Stimulated activated CD8-positive, alpha-beta memory T cell treated with anti-CD3 and anti-CD28 coated beads, Interleukin-15, amount 100 ng/mL, for 24 hours (primary cell): Measurements from ENCODE around the gene EPHA2.
"Not testable (repeated sequence)": the region's sequence is repeated elsewhere in the genome, so short reads cannot be mapped to it uniquely, and the experiment has no call there.

Experiments used
- DNase-seq: peaks from one replicate; pipeline ENCODE4 v3.0.0-alpha.2; 2020; ENCODE audit warnings: low read depth

EPHA2 gene

DNA sequence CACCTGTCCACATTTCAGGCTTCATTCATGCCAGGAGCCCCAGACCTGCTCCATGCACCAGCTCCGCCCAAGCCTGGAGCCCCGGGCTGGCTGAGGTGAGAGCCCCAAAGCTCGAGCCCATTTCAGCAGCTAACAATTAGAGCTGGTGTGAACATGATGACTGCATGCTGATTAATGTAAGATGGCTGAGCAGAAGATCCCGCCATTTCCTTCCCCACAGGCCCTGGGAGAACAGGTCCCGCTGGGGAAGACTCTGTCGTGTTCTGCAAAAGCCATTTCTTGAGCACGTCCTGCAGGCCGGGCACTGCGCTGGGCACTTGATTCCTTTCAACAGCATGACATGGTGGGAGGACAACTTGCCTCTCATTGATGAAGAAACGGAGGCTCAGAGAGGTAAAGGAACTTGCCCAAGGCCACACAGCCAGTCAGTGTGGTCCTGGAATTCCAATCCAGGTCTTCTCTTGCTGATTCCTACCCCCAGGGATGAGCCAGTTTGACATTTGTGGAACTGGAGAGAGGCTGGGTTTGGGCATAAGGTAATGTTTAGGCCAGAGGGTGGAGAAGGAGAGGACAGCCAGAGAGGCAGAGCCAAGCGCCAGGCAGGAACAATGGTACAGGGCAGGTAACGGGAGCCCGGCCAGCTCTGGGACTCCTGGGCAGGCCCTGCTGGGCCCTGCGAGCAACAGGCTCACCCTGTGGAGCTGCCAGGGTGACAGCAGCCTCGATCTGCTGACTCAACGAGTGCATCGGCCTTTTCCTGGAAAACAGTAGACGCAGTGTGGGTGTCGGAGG is 28.1 kb upstream of the EPHA2 start:
- DNase-seq: no peak

DNA sequence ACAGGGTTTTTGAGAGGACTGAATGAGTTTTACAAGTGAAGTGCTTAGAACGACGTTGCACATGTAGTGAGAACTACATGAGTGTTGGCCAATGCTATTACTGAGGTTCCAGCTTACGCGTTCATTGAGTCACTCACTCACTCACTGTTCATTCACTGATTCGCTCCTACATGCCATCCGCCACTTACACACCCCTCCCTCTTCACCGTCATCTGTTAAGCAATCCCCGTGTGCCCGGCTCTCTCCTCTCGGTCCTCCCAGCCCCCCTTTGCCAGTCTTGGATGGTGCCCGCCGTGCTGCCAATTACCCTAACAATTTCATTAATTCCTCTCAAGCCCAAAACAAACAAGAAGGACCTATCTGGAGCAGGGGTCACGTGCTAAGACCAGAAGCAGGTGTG is 27.3 kb upstream of the EPHA2 start:
- DNase-seq: no peak

DNA sequence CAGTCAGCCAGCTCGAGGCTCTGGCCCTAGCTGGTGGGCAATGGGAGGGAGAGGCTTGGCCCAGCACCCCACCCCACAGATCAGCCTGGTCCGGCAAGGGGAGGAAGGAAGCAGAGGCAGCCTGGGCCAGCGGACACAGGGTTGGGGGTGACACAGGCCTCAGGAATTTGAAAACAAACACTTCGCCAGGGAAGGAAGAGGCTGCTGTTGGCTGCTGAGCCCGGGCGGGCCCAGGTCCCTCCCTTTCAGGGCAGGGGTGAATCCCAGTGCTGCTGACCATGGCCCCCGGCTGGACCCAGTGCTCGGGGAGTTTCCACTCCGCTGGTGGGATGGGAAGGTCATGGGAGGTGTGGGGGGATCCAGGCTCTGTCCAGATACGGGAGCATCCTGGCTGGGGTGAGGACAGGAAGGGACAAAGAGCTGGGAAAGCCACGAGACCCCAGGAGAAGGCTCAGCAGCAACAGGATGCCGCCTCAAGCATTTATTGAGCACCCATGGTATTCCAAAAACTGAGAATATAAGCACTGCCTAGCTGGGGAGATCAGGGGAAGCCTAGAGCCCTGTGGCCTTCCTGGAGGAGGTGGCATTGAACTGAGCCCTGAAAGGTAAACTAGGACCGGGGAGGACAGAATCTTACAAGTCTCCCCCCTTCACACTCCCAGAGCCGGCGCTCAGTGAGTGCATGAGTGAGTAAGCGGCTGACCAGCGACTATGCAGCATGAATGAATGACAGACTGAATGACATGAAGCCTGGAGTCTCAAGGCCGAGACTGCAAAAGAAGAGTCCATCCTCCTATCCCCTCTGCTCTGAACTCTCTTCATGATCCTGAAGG is 26.2 kb upstream of the EPHA2 start:
- no peak for DNase-seq

DNA sequence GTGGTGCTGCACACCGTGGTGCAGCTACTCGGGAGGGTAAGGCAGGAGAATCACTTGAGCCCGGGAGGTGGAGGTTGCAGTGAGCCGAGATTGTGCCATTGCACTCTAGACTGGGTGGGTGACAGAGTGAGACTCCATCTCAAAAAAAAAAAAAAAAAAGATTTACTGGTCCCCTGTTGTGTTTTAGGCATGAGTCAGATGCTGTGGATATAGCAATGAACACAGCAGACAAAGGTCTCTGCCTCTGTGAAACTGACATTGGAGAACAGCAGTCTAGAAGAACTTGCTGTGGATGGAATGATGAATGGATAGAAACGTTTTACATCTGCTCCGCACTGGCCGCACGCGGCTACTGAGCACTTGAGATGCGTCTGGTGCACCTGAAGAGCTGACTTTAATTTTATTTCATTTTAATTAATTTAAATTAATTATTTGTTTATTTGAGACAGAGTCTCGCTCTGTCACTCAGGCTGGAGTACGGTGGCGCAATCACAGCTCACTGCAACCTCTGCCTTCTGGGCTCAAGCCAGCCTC is 24.5 kb upstream of the EPHA2 start:
- no peak for DNase-seq

DNA sequence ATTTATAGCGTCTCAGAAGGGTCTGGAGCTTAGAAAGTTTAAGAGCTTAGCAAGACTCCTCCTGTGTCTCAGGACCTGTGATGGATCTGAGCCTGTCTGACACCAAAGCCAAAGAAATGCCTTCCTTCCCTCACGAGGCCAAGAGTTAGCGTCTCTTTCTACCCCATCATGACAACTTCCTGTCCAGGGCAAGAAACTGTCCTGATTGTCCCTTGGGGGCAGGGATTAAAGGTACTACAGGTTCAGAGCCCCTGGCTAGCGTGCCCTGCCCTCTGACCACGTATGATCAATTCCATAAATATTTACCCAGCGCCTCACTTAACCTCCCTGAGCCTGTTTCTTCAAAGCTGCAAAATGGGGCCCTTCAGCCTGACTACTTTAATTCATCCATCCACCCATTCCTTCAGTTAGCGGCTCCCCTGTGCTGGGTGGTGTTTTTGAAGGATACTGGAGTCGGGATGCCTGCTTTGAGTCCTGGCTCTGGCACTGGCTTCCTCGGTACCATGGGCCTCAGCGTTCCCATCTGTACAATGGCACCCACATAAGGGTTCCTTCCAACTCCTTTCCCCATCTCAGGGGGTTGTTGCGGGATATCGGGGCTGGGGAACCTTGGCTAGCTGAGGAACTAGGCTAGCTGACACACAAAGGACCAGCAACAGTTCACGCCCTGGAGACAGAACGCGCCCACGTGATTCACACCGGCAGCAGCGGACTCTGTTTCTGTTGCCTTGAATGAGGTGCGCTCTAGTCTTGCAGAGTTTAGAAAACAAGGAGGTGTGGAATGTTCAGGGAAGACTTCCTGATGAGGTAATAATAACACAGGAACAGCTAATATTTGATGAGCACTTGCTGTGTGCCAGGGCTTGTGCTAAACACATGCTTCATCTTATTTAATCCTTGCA is 23.0 kb upstream of the EPHA2 start:
- DNase-seq: no peak

DNA sequence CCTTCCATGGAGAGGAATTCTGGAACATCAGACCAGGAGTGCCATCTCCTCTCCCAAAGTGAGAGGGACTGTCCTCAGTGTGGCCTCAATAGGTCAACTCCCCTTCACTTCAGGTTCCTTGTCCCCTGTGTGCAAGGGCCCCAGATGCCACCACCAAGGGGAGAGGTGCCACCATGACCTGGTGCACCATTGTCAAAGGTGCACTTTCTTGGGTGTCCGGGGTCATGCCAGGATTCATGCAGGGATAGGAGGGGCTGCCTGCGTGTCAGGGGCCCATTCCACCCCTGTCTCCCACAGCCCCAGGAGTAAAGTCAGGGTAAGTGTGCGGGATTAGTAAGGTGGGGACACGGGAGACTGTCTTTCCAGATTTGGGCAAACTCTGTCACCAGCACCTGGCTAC is 21.4 kb upstream of the EPHA2 start:
- DNase-seq: no peak

DNA sequence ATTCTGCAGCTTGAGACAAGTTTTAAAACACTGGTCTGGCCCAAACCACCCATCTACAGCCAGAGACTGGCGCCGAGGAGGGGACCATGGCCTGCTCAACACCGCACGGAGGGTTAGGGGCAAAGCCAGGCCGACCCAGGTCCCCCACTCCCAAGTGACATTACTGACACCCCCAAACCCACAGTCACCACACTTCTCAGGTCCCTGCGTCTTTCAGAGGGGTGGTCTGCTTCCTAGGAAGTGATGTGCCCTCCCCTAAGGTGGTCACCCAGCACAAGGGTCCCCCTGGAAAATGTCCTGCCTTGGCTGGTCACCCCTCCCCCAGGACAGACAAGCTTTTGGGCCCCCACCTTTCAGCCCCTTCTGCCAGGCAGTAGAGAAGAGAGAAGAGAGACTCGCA is 20.8 kb upstream of the EPHA2 start:
- no peak for DNase-seq

DNA sequence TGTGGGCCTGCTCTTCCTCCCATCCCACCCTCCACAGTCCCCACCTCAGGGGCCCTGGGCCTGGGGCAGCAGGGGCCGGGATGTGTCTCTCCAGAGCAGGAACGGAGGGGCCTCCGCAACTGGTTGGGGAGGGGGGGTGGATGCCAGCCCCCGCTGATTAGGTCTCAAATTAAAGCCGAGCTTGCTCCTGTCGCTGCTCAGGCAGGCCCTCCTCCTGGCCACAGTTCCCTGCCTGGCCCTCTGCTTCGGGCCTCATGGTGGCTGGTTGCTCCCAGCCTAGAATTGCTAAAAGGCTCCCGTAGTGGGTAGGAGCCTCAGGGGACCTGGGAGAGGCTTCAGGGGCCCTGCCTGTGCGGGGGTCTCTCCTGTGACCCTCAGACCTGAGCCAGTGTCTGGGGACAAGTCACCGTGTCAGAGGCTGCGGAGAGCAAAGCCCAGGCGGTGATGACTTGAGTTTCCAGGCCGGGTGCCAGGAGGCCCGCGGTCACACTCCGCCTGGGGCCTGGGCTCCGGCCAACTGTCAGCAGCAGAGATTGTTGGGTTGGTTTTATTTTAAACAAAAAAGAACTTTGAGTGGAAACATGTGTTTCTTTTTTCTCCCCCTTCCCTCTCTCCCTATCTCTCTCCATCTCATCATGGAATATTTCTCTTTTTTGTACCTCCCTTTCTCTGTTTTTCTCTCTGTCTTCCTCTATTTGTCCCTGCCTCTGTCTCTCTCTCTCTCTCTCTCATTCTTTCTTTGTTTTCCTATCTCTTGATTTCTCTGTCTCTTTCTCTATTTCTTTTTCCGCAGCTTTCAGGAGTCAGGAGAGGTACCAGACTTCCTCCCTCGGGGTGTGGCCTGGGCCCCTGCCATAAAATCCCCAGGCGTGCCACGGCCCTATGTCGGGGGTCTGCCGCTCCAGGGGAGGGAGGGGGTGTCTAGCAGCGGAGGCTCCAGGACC is 20.0 kb upstream of the EPHA2 start:
- no peak for DNase-seq

DNA sequence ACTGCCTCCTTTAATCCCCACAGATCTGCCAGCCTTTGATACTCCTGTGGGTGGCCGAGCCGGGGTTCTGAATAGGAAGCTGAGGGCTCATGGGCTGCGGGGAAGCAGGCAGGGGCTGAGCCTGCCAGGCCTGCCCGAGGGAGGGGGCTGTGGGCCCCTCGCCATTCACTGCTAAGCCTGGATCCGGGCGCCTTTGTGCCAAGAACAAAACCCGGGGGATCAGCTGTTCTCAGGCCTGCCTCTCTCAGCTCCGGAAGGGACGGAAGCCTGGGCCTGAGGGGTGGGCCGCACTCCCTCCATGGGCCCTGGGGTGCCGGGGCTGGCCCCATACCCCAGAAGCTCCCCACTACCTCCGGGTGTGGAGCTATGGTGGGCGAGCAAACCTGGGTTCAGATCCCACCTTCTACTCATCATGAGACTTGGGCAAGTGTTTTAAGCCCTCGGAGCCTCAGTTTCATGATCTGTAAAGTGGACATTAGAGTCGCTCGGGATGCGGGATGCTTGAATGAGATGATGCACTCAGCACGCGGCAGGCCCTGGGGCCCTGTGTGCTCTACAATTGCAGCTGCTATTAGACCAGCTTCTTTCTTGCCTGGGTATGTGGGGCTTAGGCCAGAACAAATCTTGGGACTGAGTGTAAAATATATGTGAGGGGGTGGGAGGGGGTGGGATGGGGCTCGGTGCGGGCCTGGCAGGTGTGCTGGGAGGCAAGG is 19.2 kb upstream of the EPHA2 start:
- DNase-seq: no peak

DNA sequence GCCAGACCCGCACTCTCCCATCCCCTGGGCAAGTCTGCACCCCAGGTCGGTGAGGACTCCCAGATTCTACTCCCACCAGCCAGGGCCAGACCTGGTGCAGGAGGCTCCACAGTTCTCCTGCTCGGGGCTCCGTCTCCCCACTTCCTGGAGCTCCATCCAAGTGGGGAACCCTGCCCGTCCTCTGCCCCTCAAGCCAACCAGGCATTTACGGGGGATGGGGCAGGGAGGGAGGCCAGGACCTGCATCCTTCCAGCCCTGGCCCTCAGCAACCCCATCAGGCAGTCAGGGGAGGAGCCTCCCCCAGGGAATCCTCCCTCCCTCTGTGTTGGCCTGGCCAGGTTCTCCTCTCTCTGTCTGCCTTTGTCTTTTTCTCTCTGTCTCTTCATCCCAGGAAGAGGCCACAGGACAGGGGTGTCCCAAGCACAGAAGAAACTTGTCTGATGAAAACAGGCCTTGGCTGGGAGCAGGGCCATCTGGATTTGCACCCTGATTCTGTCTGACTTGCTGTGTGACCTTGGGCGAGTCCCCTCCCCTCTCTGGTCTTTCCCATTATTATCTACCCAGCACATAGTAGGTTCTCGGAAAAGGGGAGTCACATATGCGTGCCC is 18.5 kb upstream of the EPHA2 start:
- DNase-seq: no peak

DNA sequence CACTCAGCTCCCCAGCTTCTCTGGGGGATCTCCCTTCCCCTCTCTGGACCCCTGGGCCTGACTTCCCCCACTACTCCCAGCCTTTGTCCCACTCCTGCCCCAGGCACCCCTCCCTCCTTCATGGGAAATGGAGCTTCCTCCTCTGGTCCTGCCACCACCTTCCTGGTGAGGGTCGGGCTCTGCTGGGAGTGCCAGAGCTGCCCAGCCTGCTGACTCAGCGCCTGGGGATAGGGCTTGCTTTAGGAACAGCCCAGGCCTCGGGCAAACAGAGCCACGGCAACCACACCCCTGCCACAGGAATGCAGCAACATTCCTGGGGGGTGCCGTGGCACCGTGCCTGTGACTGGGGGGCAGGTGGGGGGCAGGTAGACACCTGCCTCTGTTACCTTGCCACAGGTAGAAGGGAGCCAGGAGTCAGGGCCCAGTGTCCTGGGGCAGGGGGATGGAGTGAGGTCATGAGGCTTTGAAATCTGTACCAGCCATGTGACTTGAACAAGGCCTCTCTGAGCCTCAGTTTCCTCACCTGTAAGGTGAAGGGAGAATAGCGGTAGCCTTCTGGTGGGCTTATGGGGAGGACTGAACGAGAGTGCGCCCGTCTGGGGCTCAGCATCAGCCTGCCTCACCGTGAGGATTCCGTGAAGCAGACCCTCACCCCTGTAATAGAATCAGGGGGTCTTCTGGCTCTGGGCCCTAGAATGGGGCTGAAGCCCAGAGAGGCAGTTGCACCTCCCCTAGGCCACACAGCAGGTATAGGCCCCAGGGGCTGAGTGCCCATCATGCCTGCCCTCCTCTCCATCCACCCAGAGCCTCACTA is 17.8 kb upstream of the EPHA2 start:
- no peak for DNase-seq

DNA sequence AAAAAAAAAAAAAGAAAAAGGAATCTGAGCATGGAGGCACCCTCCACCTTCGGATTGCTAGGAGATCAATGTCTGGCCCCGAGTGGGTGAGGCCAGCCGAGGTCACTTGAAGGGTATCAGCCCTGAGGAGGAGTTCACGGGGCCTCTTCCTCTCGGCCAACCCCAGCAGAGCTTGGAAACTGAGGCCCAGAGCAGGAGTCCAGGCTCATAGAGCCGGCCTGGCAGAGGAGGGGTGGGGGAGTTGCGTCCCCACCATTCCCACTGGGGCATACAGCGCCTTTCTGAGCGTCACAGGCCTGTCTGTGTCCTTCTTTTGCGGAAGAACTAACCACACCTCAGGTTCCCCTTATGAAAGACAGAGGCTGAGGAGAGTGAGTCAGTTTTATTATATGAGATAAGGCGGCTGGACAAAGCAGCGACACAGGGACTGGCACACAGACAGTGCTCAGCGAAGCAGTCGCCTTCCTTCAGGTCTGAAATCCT is 17.1 kb upstream of the EPHA2 start:
- DNase-seq: no peak

DNA sequence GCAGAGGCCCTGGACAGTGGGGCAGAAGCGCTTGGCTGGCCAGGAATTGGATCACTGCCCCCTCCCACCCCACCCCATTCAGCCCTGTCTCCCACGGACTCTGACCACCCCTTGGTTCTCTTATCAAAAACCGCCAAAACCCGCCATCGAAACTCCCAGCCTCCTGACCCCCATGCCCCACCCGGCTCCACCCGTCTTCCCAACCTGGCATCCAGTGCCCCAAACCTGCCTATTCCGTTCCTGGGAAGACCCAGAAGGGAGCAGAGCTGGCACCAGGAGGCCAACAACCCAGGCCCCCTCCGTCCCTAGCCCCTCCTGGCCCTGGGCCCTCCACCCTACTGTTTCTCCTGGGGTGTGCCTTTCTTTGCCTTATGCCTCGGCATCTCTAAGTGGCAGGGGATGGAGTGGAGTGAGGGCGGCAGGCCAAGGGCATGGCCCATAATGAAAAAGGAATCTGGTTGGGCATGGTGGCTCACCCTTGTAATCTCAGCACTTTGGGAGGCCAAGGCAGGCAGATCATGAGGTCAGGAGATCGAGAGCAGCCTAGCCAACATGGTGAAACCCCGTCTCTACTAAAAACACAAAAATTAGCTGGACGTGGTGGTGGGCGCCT is 16.5 kb upstream of the EPHA2 start:
- DNase-seq: no peak

DNA sequence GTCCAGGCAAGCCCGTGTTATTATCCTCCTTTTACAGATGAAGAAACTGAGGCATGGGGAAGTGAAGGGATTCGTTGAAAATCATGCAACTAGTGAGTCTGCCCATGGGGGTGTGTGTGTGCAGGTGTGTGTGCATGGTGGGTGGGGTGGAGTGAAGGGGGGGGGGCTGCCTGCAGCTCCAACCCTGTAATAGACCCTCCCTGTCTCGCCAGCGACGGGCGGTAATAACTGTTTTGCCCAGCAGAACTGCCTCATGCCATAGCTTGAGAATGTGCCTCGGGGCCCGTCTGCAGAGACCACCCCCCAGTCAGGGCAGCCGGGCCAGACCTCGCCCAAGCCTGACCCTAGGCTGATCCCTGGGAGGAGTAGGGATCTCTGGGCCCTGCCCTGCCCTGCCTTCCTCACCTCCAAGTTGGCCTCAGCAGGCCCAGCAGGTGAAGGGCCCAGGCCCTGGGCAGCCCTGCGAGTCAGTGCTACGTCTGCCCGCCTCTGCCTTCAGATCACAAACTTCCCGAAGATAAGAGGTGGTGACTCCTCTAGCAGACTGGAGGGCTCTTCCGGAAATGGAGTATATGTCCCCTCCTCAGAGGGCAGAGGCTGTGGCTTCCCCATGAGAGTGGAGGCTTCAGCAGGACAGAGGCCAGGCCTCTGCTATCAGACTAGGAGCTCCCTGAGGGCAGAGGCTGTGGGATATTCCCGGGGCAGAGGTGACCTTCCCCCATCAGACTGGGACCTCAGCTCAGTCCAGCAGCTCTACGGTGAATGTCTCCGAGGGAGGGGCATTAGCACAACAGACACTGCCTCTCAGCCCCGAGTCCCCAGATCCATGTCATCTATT is 15.7 kb upstream of the EPHA2 start:
- no peak for DNase-seq

DNA sequence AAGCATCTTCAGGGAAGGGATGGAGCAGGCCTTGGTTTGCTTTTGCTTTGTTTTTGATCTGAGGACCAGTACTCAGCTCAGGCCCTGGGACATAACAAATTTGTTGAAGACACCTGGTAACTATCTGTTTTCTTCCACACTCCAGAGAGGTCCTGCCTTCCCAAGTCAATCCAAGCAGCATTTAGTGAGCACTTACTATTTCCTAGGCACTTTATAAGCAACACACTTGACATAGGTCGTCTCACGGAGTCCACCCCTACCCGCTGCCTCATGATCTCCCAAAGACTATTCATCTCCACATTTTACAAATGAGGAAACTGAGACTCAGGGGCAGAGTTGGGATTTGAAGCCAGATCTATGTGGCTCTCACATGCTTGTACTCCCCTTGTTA is 14.4 kb upstream of the EPHA2 start:
- DNase-seq: no peak

DNA sequence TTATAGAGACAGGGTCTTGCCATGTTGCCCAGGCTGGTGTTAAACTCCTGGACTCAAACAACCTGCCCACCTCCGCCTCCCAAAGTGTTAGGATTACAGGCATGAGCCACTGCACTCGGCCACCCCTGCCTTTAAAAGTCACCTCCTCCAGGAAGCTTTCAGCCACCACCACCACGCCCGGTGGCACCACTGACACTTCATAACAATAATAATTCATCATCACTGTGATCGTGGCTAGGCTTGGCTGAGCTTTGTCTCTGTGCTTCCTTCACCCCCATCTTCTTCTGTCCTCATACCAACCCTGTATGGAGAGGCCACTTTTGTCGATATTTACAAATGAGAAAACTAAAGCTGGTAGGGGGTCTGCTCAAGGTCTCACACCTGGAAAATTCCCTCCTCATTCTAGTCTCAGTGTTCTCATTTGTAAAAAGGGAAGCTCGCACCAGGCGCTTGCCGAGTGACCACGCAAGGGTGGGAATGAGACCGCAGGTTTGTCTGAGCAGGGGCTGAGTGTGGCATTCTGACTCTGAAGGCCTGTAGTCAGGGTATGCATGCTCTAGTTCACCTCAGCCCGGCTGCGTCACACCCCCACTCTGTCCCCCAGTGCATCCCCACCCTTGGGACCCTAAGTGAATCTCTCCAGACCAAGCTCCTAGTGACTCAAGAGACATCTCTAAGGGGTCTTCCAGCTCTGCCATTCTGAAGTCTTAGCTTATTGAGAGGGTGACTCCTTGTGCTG is 12.9 kb upstream of the EPHA2 start:
- no peak for DNase-seq

DNA sequence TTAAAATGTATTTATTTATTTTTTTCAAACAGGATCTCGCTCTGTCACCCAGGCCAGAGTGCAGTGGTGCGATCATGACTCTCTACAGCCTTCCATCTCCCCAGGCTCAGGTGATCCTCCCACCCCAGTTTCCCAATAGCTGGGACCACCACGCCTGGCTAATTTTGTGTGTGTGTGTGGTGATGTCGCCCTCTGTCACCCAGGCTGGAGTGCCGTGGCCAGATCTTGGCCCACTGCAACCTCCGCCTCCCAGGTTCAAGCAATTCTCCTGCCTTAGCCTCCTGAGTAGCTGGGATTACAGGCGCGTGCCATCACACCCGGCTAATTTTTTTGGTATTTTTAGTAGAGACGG is 12.3 kb upstream of the EPHA2 start:
- not testable (repeated sequence) for DNase-seq
